ENCODE results near the gene TMEM247.

The TMEM247 gene

GRCh38 chr2:46494596-46494995, 15.2 kb downstream of the TMEM247 start:
- no peak for TF ChIP-seq TAF1 (IDR thresholded peaks at IDR 0.05; ENCODE audit: low read depth, low read length)
- TF ChIP-seq PAX5 (IDR thresholded peaks at IDR 0.05; ENCODE audit: insufficient read depth, low read length, severe bottlenecking): no peak
- no peak for TF ChIP-seq SPI1 (IDR thresholded peaks at IDR 0.05; ENCODE audit: low read depth, low read length)
- no peak for TF ChIP-seq POLR2A (IDR thresholded peaks at IDR 0.05; ENCODE audit: low read depth, low read length)
- TF ChIP-seq POLR2AphosphoS5 (IDR thresholded peaks at IDR 0.05; ENCODE audit: low read depth, low read length): no peak
- no peak for TF ChIP-seq POU2F2 (IDR thresholded peaks at IDR 0.05; ENCODE audit: low read depth, low read length)
- FAIRE-seq (no peak), DNase-seq (ENCODE audit: insufficient read length, low spot score) (no peak)

- TF ChIP-seq POU2F2 (IDR thresholded peaks at IDR 0.05; ENCODE audit: low read depth, low read length): no peak
- no peak for TF ChIP-seq POLR2A (IDR thresholded peaks at IDR 0.05; ENCODE audit: low read depth, low read length)
- TF ChIP-seq TAF1 (IDR thresholded peaks at IDR 0.05; ENCODE audit: low read depth, low read length): no peak
- TF ChIP-seq SPI1 (IDR thresholded peaks at IDR 0.05; ENCODE audit: low read depth, low read length): no peak
- TF ChIP-seq POLR2AphosphoS5 (IDR thresholded peaks at IDR 0.05; ENCODE audit: low read depth, low read length): no peak
- no peak for TF ChIP-seq PAX5 (IDR thresholded peaks at IDR 0.05; ENCODE audit: insufficient read depth, low read length, severe bottlenecking)
- DNase-seq (ENCODE audit: insufficient read length, low spot score) (no peak), FAIRE-seq (no peak)
Measured at GRCh38 chr2:46495231-46496030, 16.1 kb downstream of the TMEM247 start.

GRCh38 chr2:46497766-46498165, 18.4 kb downstream of the TMEM247 start:
- DNase-seq (ENCODE audit: insufficient read length, low spot score) (no peak), FAIRE-seq (no peak)

GRCh38 chr2:46498681-46499080, 19.3 kb downstream of the TMEM247 start:
- no peak for FAIRE-seq
- DNase-seq (ENCODE audit: insufficient read length, low spot score): no peak
- TF ChIP-seq SPI1 (IDR thresholded peaks at IDR 0.05; ENCODE audit: low read depth, low read length) (no peak), POLR2A (IDR thresholded peaks at IDR 0.05; ENCODE audit: low read depth, low read length) (no peak), TAF1 (IDR thresholded peaks at IDR 0.05; ENCODE audit: low read depth, low read length) (no peak), POU2F2 (IDR thresholded peaks at IDR 0.05; ENCODE audit: low read depth, low read length) (no peak), POLR2AphosphoS5 (IDR thresholded peaks at IDR 0.05; ENCODE audit: low read depth, low read length) (no peak), PAX5 (IDR thresholded peaks at IDR 0.05; ENCODE audit: insufficient read depth, low read length, severe bottlenecking) (no peak)

More at GRCh38 chr2:46497766-46498165, 18.4 kb downstream of the TMEM247 start:
- no peak for TF ChIP-seq PAX5 (IDR thresholded peaks at IDR 0.05; ENCODE audit: insufficient read depth, low read length, severe bottlenecking)
- no peak for TF ChIP-seq TAF1 (IDR thresholded peaks at IDR 0.05; ENCODE audit: low read depth, low read length)
- TF ChIP-seq POLR2A (IDR thresholded peaks at IDR 0.05; ENCODE audit: low read depth, low read length): no peak

GRCh38 chr2:46499392-46499785, 20.0 kb downstream of the TMEM247 start:
- DNase-seq (ENCODE audit: insufficient read length, low spot score) (no peak), FAIRE-seq (no peak)
- TF ChIP-seq TAF1 (IDR thresholded peaks at IDR 0.05; ENCODE audit: low read depth, low read length) (no peak), SPI1 (IDR thresholded peaks at IDR 0.05; ENCODE audit: low read depth, low read length) (no peak), POLR2AphosphoS5 (IDR thresholded peaks at IDR 0.05; ENCODE audit: low read depth, low read length) (no peak), POLR2A (IDR thresholded peaks at IDR 0.05; ENCODE audit: low read depth, low read length) (no peak), PAX5 (IDR thresholded peaks at IDR 0.05; ENCODE audit: insufficient read depth, low read length, severe bottlenecking) (no peak), POU2F2 (IDR thresholded peaks at IDR 0.05; ENCODE audit: low read depth, low read length) (no peak)

GRCh38 chr2:46500801-46501200, 21.4 kb downstream of the TMEM247 start:
- DNase-seq (ENCODE audit: insufficient read length, low spot score): no peak

GRCh38 chr2:46502291-46502885, 23.0 kb downstream of the TMEM247 start:
- no peak for TF ChIP-seq PAX5 (IDR thresholded peaks at IDR 0.05; ENCODE audit: insufficient read depth, low read length, severe bottlenecking)
- TF ChIP-seq POU2F2 (IDR thresholded peaks at IDR 0.05; ENCODE audit: low read depth, low read length): no peak
- TF ChIP-seq TAF1 (IDR thresholded peaks at IDR 0.05; ENCODE audit: low read depth, low read length): no peak
- TF ChIP-seq POLR2AphosphoS5 (IDR thresholded peaks at IDR 0.05; ENCODE audit: low read depth, low read length): no peak
- TF ChIP-seq POLR2A (IDR thresholded peaks at IDR 0.05; ENCODE audit: low read depth, low read length): no peak
- TF ChIP-seq SPI1 (IDR thresholded peaks at IDR 0.05; ENCODE audit: low read depth, low read length): no peak
- no peak for FAIRE-seq

More at GRCh38 chr2:46500801-46501200, 21.4 kb downstream of the TMEM247 start:
- FAIRE-seq: no peak
- TF ChIP-seq POLR2A (IDR thresholded peaks at IDR 0.05; ENCODE audit: low read depth, low read length) (no peak), POLR2AphosphoS5 (IDR thresholded peaks at IDR 0.05; ENCODE audit: low read depth, low read length) (no peak), SPI1 (IDR thresholded peaks at IDR 0.05; ENCODE audit: low read depth, low read length) (no peak), PAX5 (IDR thresholded peaks at IDR 0.05; ENCODE audit: insufficient read depth, low read length, severe bottlenecking) (no peak), TAF1 (IDR thresholded peaks at IDR 0.05; ENCODE audit: low read depth, low read length) (no peak), POU2F2 (IDR thresholded peaks at IDR 0.05; ENCODE audit: low read depth, low read length) (no peak)

GRCh38 chr2:46503686-46504085, 24.3 kb downstream of the TMEM247 start:
- no peak for FAIRE-seq
- TF ChIP-seq POU2F2 (IDR thresholded peaks at IDR 0.05; ENCODE audit: low read depth, low read length) (no peak), SPI1 (IDR thresholded peaks at IDR 0.05; ENCODE audit: low read depth, low read length) (no peak), POLR2AphosphoS5 (IDR thresholded peaks at IDR 0.05; ENCODE audit: low read depth, low read length) (no peak), POLR2A (IDR thresholded peaks at IDR 0.05; ENCODE audit: low read depth, low read length) (no peak), TAF1 (IDR thresholded peaks at IDR 0.05; ENCODE audit: low read depth, low read length) (no peak), PAX5 (IDR thresholded peaks at IDR 0.05; ENCODE audit: insufficient read depth, low read length, severe bottlenecking) (no peak)
- no peak for DNase-seq (ENCODE audit: insufficient read length, low spot score)

More at GRCh38 chr2:46502291-46502885, 23.0 kb downstream of the TMEM247 start:
- DNase-seq (ENCODE audit: insufficient read length, low spot score): no peak

- no peak for DNase-seq (ENCODE audit: insufficient read length, low spot score)
- TF ChIP-seq TAF1 (IDR thresholded peaks at IDR 0.05; ENCODE audit: low read depth, low read length) (no peak), POU2F2 (IDR thresholded peaks at IDR 0.05; ENCODE audit: low read depth, low read length) (no peak), POLR2AphosphoS5 (IDR thresholded peaks at IDR 0.05; ENCODE audit: low read depth, low read length) (no peak), POLR2A (IDR thresholded peaks at IDR 0.05; ENCODE audit: low read depth, low read length) (no peak), PAX5 (IDR thresholded peaks at IDR 0.05; ENCODE audit: insufficient read depth, low read length, severe bottlenecking) (no peak), SPI1 (IDR thresholded peaks at IDR 0.05; ENCODE audit: low read depth, low read length) (no peak)
- no peak for FAIRE-seq
Measured at GRCh38 chr2:46504221-46504620, 24.9 kb downstream of the TMEM247 start.

Measured in GM12891 (cell line).